GM12801 (cell line): Measurements from ENCODE around the gene MYO3B.

Experiments
- CTCF ChIP-seq: IDR thresholded peaks from one replicate; pipeline ENCODE4 v1.5.1; 2011; ENCODE audit warnings: control low read depth; ENCODE audit not compliant: insufficient read length; ENCODE audit errors: extremely low read depth

Gene MYO3B

GRCh38 chr2:170369894-170370293 lies 191.9 kb downstream of the MYO3B start:
- no peak for TF ChIP-seq CTCF

GRCh38 chr2:170371231-170371998 lies 193.5 kb downstream of the MYO3B start:
- no peak for TF ChIP-seq CTCF

GRCh38 chr2:170375192-170375591 lies 197.2 kb downstream of the MYO3B start:
- no peak for TF ChIP-seq CTCF

GRCh38 chr2:170377500-170378207 lies 199.7 kb downstream of the MYO3B start:
- no peak for TF ChIP-seq CTCF

- no peak for TF ChIP-seq CTCF
Observed at GRCh38 chr2:170380267-170380666, 202.3 kb downstream of the MYO3B start.

- no peak for TF ChIP-seq CTCF
Observed at GRCh38 chr2:170381678-170382077, 203.7 kb downstream of the MYO3B start.

GRCh38 chr2:170386554-170386953 lies 208.6 kb downstream of the MYO3B start:
- TF ChIP-seq CTCF: no peak
